ENCODE results near the gene AKAP1.

DNA sequence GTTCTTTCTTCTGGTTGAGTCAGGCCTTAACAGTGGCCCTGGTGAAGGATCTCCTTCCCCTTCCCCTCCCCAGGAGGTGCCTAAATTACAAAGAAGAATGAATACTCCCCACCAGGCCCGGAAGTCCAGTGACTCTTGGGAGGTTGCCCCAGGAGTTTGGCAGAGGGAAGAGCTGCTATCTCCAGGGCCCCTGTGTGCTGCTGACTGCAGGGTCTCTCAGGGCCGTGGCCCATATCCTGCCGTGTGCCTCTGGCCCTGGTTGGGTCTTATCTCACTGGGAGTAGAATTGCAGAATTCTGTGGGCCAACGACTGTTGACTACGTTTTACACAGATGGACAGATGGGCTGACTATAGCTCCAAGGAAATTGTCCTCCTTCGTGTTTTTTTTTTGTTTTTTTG, 28.0 kb downstream of the AKAP1 start:
- TF ChIP-seq, protein P1, sequence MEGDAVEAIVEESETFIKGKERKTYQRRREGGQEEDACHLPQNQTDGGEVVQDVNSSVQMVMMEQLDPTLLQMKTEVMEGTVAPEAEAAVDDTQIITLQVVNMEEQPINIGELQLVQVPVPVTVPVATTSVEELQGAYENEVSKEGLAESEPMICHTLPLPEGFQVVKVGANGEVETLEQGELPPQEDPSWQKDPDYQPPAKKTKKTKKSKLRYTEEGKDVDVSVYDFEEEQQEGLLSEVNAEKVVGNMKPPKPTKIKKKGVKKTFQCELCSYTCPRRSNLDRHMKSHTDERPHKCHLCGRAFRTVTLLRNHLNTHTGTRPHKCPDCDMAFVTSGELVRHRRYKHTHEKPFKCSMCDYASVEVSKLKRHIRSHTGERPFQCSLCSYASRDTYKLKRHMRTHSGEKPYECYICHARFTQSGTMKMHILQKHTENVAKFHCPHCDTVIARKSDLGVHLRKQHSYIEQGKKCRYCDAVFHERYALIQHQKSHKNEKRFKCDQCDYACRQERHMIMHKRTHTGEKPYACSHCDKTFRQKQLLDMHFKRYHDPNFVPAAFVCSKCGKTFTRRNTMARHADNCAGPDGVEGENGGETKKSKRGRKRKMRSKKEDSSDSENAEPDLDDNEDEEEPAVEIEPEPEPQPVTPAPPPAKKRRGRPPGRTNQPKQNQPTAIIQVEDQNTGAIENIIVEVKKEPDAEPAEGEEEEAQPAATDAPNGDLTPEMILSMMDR (conservative IDR thresholded peaks at IDR 0.05 in 1 of 2, IDR thresholded peaks at IDR 0.05 in 1 of 2; ENCODE audit: low read depth in 1 of 2, low read length in 2 of 2): no peak
- TF ChIP-seq EZH2 (IDR thresholded peaks at IDR 0.05; ENCODE audit: low read length, missing control alignments): no peak
